Neuronal stem cell (in vitro differentiated cells): Measurements from ENCODE around the gene CSF3R.

Experiments
- DNase-seq: peaks from one replicate; pipeline ENCODE4 v3.0.0-alpha.2; 2013; ENCODE audit warnings: low spot score
- H2AFZ ChIP-seq: one replicate; pipeline ENCODE4 v1.6.1; 2013; ENCODE audit warnings: mild to moderate bottlenecking, low read length, inconsistent platforms
- H2AK5ac ChIP-seq: 2 replicates; pipeline ENCODE4 v1.6.1; 2013; ENCODE audit warnings: low read depth, mild to moderate bottlenecking, inconsistent platforms, low read length, moderate library complexity, mixed read lengths
- H2BK120ac ChIP-seq: 2 replicates; pipeline ENCODE4 v1.6.1; 2013; ENCODE audit warnings: low read depth, mild to moderate bottlenecking, inconsistent platforms, low read length, moderate library complexity, mixed read lengths
- H2BK12ac ChIP-seq: one replicate; pipeline ENCODE4 v1.6.1; 2013; ENCODE audit warnings: low read length, inconsistent platforms
- H2BK15ac ChIP-seq: 2 replicates; pipeline ENCODE4 v1.6.1; 2013; ENCODE audit warnings: mild to moderate bottlenecking, low read length, inconsistent platforms, mixed read lengths
- H2BK5ac ChIP-seq: one replicate; pipeline ENCODE4 v1.6.1; 2013; ENCODE audit warnings: inconsistent platforms, mild to moderate bottlenecking, low read length, moderate library complexity
- H3K14ac ChIP-seq: one replicate; pipeline ENCODE4 v1.6.1; 2013; ENCODE audit warnings: low read length, inconsistent platforms
- H3K18ac ChIP-seq: 2 replicates; pipeline ENCODE4 v1.6.1; 2013; ENCODE audit warnings: low read length, inconsistent platforms
- H3K23ac ChIP-seq: 2 replicates; pipeline ENCODE4 v1.6.1; 2013; ENCODE audit warnings: low read depth, mild to moderate bottlenecking, mixed read lengths, low read length, inconsistent platforms; ENCODE audit not compliant: poor library complexity
- H3K27ac ChIP-seq: replicated peaks from 3 replicates; pipeline ENCODE4 v1.5.1; 2013; ENCODE audit warnings: low read length, inconsistent platforms
- H3K27me3 ChIP-seq, 3 experiments: 2 replicates each; pipeline ENCODE4 v1.6.1; 2013; ENCODE audit warnings: low read length in 3 of 3, mild to moderate bottlenecking in 2 of 3, inconsistent platforms in 1 of 3, low read depth in 1 of 3, mixed read lengths in 1 of 3, moderate library complexity in 1 of 3; ENCODE audit not compliant: control insufficient read depth in 3 of 3, insufficient read depth in 3 of 3
- H3K36me3 ChIP-seq, 2 donors: replicated peaks in 1 of 2; 2 replicates each; pipeline ENCODE4 v1.6.1; 2013; ENCODE audit warnings: low read length in 2 of 2; ENCODE audit not compliant: control insufficient read depth in 2 of 2, insufficient read depth in 2 of 2
- H3K4ac ChIP-seq: 2 replicates; pipeline ENCODE4 v1.6.1; 2013; ENCODE audit warnings: inconsistent platforms, mild to moderate bottlenecking, low read length, moderate library complexity
- H3K4me1 ChIP-seq, 2 donors: 1 replicate in 1 of 2; 2 replicates in 1 of 2; pipeline ENCODE4 v1.6.1; 2013; ENCODE audit warnings: low read length in 2 of 2, low read depth in 1 of 2; ENCODE audit not compliant: control insufficient read depth in 2 of 2, insufficient read depth in 1 of 2
- H3K4me2 ChIP-seq: one replicate; pipeline ENCODE4 v1.6.1; 2013; ENCODE audit warnings: mild to moderate bottlenecking, low read length, inconsistent platforms; ENCODE audit not compliant: insufficient read depth, poor library complexity, severe bottlenecking
- H3K4me3 ChIP-seq, 2 donors: 2 replicates each; pipeline ENCODE4 v1.5.1; 2013; ENCODE audit warnings: low read length in 2 of 2, mild to moderate bottlenecking in 2 of 2, inconsistent platforms in 1 of 2, moderate library complexity in 1 of 2
- H3K79me1 ChIP-seq: one replicate; pipeline ENCODE4 v1.6.1; 2013; ENCODE audit warnings: low read depth, mild to moderate bottlenecking, inconsistent platforms, low read length, moderate library complexity
- H3K9ac ChIP-seq: one replicate; pipeline ENCODE4 v1.6.1; 2013; ENCODE audit warnings: mild to moderate bottlenecking, low read depth, low read length, inconsistent platforms; ENCODE audit not compliant: poor library complexity
- H3K9me3 ChIP-seq, 2 donors: replicated peaks in 1 of 2; 2 replicates each; pipeline versions ENCODE3 to v1.6.1; 2013; ENCODE audit warnings: low read length in 2 of 2, mild to moderate bottlenecking in 2 of 2, inconsistent platforms in 1 of 2, low read depth in 1 of 2, mixed read lengths in 1 of 2, moderate library complexity in 1 of 2; ENCODE audit not compliant: control insufficient read depth in 2 of 2, insufficient read depth in 1 of 2
- H4K8ac ChIP-seq: one replicate; pipeline ENCODE4 v1.6.1; 2013; ENCODE audit warnings: low read depth, mild to moderate bottlenecking, inconsistent platforms, low read length, moderate library complexity
- H4K91ac ChIP-seq: one replicate; pipeline ENCODE4 v1.6.1; 2013; ENCODE audit warnings: low read length, low read depth, mild to moderate bottlenecking, inconsistent platforms; ENCODE audit not compliant: poor library complexity
- WGBS, 2 donors: extraction: QIAGEN DNeasy Blood & Tissue Kit; methylation state at CpG; one replicate each; pipeline ENCODE4 v1.1.7; 2013; ENCODE audit warnings: missing lambda C conversion rate in 2 of 2, mixed read lengths in 1 of 2; ENCODE audit not compliant: insufficient read length in 2 of 2, insufficient replicate concordance in 1 of 2; ENCODE audit errors: extremely low coverage in 2 of 2; 5-methylcytosine and 5-hydroxymethylcytosine counted together

CSF3R gene

DNA sequence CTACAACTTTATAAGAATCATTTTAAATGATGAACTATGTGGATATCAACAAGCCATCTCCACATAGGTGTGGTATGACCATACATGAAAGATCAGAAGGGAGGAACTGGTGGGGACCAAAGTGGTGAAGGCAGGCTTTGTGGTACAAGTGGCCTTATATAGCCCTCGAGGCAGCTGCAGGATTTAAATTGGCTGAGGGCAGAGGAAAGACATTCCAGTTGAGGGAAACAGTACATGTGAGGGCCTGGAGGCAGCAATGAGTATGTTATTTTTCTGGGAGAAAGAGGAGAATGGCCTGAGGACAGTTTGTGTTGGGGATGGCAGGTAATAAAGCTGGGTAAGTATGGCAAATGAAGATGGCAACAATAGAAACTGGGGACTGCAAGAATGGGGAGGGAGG lies 49.6 kb downstream of the CSF3R start:
- no peaks in the 10 kb centered on the region for H3K27me3 ChIP-seq
- no peak overlapping the region for H2BK15ac ChIP-seq
- no peak for DNase-seq
- no peaks in the 10 kb centered on the region for H3K9me3 ChIP-seq
- H3K79me1 ChIP-seq: no peaks in the 10 kb centered on the region
- H3K4ac ChIP-seq: no peak overlapping the region
- no peak overlapping the region for H3K27ac ChIP-seq
- H2AFZ ChIP-seq: no peak overlapping the region
- H4K91ac ChIP-seq: no peak overlapping the region
- H4K8ac ChIP-seq: no peak overlapping the region
- no peak overlapping the region for H3K4me2 ChIP-seq
- no peak overlapping the region for H2AK5ac ChIP-seq
- no peak overlapping the region for H3K14ac ChIP-seq
- H2BK120ac ChIP-seq: no peak overlapping the region
- H3K23ac ChIP-seq: no peak overlapping the region
- H3K18ac ChIP-seq: no peak overlapping the region
- H3K9ac ChIP-seq: no peak overlapping the region
- no peak overlapping the region for H3K4me3 ChIP-seq
- H2BK12ac ChIP-seq: no peak overlapping the region
- H3K4me1 ChIP-seq: no peaks in the 10 kb centered on the region
- no CpG with 5 or more reads among the region's 1 CpG for WGBS, 2 donors
- H2BK5ac ChIP-seq: no peak overlapping the region
- peaks cover 7 to 40% of the 10 kb centered on the region in 2 donors for H3K36me3 ChIP-seq

- no peak overlapping the region for H3K4ac ChIP-seq
- no peak overlapping the region for H2AK5ac ChIP-seq
- no peak overlapping the region for H2BK12ac ChIP-seq
- no peak overlapping the region for H3K4me2 ChIP-seq
- no peak overlapping the region for H3K27ac ChIP-seq
- no peaks in the 10 kb centered on the region for H3K27me3 ChIP-seq
- no peak for DNase-seq
- no peak overlapping the region for H3K23ac ChIP-seq
- H2AFZ ChIP-seq: no peak overlapping the region
- peaks cover 7 to 37% of the 10 kb centered on the region in 2 donors for H3K36me3 ChIP-seq
- no peak overlapping the region for H3K14ac ChIP-seq
- H3K18ac ChIP-seq: no peak overlapping the region
- H2BK5ac ChIP-seq: no peak overlapping the region
- H3K79me1 ChIP-seq: no peaks in the 10 kb centered on the region
- no peak overlapping the region for H3K4me3 ChIP-seq
- no peak overlapping the region for H4K91ac ChIP-seq
- no peaks in the 10 kb centered on the region for H3K4me1 ChIP-seq
- no peaks in the 10 kb centered on the region for H3K9me3 ChIP-seq
- no peak overlapping the region for H3K9ac ChIP-seq
- H2BK15ac ChIP-seq: no peak overlapping the region
- no peak overlapping the region for H4K8ac ChIP-seq
- H2BK120ac ChIP-seq: no peak overlapping the region
- WGBS, 2 donors: no CpG with 5 or more reads among the region's 4 CpGs
Measured at GRCh38 chr1:36432616-36433015, 50.1 kb downstream of the CSF3R start.

DNA sequence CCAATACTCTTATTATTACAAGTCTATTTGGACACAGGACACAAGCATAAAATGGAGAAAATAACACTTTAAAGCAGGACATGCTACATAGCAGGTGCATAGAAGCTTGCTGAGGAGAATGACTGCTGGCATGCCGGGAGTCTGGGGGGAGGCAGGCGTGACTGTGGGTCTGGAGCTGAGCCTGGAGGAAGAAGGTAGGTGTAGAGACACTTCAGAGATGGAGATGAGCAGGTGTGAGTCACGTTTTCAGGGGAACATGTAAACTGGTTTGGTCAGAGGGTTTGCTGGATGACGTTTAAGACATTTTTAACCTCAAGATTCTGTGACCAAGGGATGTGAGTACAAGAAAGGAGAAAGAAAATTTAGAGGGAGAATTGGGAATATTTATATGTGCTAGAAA lies 56.9 kb downstream of the CSF3R start:
- no peak overlapping the region for H3K18ac ChIP-seq
- no peak overlapping the region for H3K4me3 ChIP-seq
- H2BK120ac ChIP-seq: no peak overlapping the region
- no peak overlapping the region for H2AFZ ChIP-seq
- no peak overlapping the region for H3K14ac ChIP-seq
- no peaks in the 10 kb centered on the region for H3K4me1 ChIP-seq
- H2BK12ac ChIP-seq: no peak overlapping the region
- no peak overlapping the region for H2BK15ac ChIP-seq
- WGBS, 2 donors: no CpG with 5 or more reads among the region's 4 CpGs
- no peaks in the 10 kb centered on the region for H3K9me3 ChIP-seq
- H4K8ac ChIP-seq: no peak overlapping the region
- no peak for DNase-seq
- H2AK5ac ChIP-seq: no peak overlapping the region
- H3K4me2 ChIP-seq: no peak overlapping the region
- no peak overlapping the region for H3K27ac ChIP-seq
- H4K91ac ChIP-seq: no peak overlapping the region
- H3K27me3 ChIP-seq: no peaks in the 10 kb centered on the region
- H3K36me3 ChIP-seq: peaks cover 3 to 21% of the 10 kb centered on the region in 2 donors
- H3K4ac ChIP-seq: no peak overlapping the region
- H2BK5ac ChIP-seq: no peak overlapping the region
- H3K9ac ChIP-seq: no peak overlapping the region
- no peaks in the 10 kb centered on the region for H3K79me1 ChIP-seq
- H3K23ac ChIP-seq: no peak overlapping the region

DNA sequence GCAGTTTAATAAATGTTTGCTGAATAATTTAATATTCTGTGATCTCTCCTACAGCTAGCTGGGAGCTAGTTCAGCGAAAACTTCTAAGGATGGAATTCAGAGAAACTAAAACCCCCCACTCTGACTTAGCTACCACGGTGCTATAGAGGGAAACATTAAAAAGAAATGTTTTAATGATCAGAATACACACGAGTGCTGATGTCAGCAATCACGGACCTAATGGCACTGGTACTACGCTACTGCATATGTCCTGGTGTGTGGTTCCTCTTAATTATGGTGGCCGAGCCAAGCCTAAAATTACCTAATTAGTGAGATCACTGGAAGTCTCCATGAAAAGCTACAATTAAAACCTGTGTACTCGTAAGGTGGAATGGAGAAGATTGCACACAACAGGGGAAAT lies 61.1 kb downstream of the CSF3R start:
- no peak overlapping the region for H4K91ac ChIP-seq
- no peaks in the 10 kb centered on the region for H3K9me3 ChIP-seq
- no peak overlapping the region for H3K23ac ChIP-seq
- no peak for DNase-seq
- H3K4me2 ChIP-seq: no peak overlapping the region
- no peak overlapping the region for H3K4me3 ChIP-seq
- no peak overlapping the region for H2BK12ac ChIP-seq
- no peaks in the 10 kb centered on the region for H3K79me1 ChIP-seq
- no peak overlapping the region for H2BK5ac ChIP-seq
- no peak overlapping the region for H3K4ac ChIP-seq
- H3K14ac ChIP-seq: no peak overlapping the region
- no peak overlapping the region for H4K8ac ChIP-seq
- no peak overlapping the region for H2BK120ac ChIP-seq
- H3K36me3 ChIP-seq: peaks cover 7 to 47% of the 10 kb centered on the region in 2 donors
- no peaks in the 10 kb centered on the region for H3K4me1 ChIP-seq
- H2BK15ac ChIP-seq: no peak overlapping the region
- no peaks in the 10 kb centered on the region for H3K27me3 ChIP-seq
- H3K18ac ChIP-seq: no peak overlapping the region
- H2AFZ ChIP-seq: no peak overlapping the region
- no peak overlapping the region for H3K27ac ChIP-seq
- no CpG with 5 or more reads among the region's 7 CpGs for WGBS, 2 donors
- no peak overlapping the region for H2AK5ac ChIP-seq
- no peak overlapping the region for H3K9ac ChIP-seq
